Measurements from ENCODE around the gene CLIC3.

The CLIC3 gene

DNA sequence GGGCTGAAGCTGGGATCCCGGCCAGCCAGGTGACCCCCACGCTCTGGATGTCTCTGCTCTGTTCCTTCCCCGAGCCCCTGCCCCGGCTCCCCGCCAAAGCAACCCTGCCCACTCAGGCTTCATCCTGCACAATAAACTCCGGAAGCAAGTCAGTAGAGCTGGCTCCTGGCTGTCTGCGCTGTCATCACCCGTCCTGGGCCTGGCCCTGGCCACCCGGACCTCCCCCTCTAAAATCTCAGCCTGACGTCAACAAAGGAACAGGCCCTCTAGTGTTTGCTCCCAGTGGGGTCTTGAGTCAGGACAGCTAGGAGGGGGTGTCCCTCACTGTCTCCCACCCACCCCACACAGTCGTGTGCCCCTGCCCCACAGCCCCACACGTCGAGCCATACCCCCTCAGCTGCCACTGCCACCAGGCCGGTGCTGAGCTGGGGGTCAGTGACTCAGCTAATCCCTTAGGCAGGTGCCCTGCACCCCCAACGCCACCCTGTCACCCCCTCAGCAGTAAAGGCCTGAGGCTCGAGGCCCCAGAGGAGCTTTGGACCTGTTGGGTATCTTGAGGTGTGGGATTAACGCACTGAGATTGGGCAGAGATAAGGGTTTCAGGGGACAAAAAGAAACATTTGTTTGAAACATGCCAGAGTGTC is 14.7 kb downstream of the CLIC3 start:
- CTCF ChIA-PET: no interaction called here
- H3K27ac Mint-ChIP-seq: no peak overlapping the region

GRCh38 chr9:136980669-136981478 is 15.5 kb downstream of the CLIC3 start:
- no peak for DNase-seq
- Mint-ChIP-seq H3K4me1 (peaks cover 6% of the 10 kb centered on the region), H3K27me3 (peaks cover 86% of the 10 kb centered on the region), H3K4me3 (no peak overlapping the region), H3K9me3 (no peaks in the 10 kb centered on the region), H3K36me3 (no peaks in the 10 kb centered on the region), H3K27ac (no peak overlapping the region)
- CTCF ChIA-PET: no interaction called here

More for the DNA sequence above, 14.7 kb downstream of the CLIC3 start:
- H3K4me1 Mint-ChIP-seq: no peaks in the 10 kb centered on the region
- H3K4me3 Mint-ChIP-seq: no peak overlapping the region
- no peak for DNase-seq
- no peaks in the 10 kb centered on the region for H3K36me3 Mint-ChIP-seq
- H3K9me3 Mint-ChIP-seq: no peaks in the 10 kb centered on the region
- peaks cover 86% of the 10 kb centered on the region for H3K27me3 Mint-ChIP-seq

DNA sequence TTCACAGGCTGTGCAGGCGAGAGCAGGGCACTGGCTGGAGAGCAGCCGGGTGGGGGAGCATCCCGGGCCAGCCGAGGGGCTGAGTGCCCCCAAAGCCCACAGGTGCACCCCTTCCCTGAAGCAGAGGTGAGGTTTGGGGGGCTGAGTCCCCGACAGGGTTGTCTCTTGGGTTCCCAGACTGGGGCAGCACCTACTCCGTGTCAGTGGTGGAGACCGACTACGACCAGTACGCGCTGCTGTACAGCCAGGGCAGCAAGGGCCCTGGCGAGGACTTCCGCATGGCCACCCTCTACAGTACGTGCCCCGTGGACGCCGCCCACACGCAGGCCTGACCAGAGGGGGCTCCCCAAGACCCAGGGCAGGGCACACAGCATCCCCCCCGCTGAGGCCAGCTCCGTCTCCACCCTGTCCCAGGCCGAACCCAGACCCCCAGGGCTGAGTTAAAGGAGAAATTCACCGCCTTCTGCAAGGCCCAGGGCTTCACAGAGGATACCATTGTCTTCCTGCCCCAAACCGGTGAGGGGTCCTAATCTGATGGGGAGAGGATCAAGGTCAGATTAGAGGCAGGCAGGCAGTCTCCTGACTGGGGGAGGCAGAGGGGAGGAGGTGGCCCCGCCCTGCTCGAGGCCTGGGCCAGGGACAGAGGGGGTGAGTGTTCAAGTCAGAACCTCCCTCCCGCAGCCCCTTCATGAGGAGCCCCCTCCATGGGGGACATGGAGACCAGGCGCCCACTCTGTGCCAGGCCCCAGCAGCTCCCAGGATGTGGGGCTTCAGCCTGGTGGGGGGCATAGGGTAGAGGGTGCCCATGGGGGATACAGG is 16.4 kb downstream of the CLIC3 start:
- no peak for DNase-seq
- Mint-ChIP-seq H3K9me3 (no peaks in the 10 kb centered on the region), H3K4me3 (no peak overlapping the region), H3K36me3 (no peaks in the 10 kb centered on the region), H3K4me1 (peaks cover 15% of the 10 kb centered on the region), H3K27ac (no peak overlapping the region), H3K27me3 (peaks cover 86% of the 10 kb centered on the region)
- CTCF ChIA-PET: interaction anchor here (2.7 kb wide), 1 partner anchor 49 kb away, joined by 7 read pairs; no protein-coding TSS in a partner anchor

GRCh38 chr9:136978865-136979544 is 17.4 kb downstream of the CLIC3 start:
- CTCF ChIA-PET: interaction anchor here (2.7 kb wide), 1 partner anchor 50 kb away, joined by 7 read pairs; no protein-coding TSS in a partner anchor
- no peak for DNase-seq
- H3K4me1 Mint-ChIP-seq: peaks cover 25% of the 10 kb centered on the region
- H3K27ac Mint-ChIP-seq: no peak overlapping the region
- H3K4me3 Mint-ChIP-seq: no peak overlapping the region
- H3K9me3 Mint-ChIP-seq: no peaks in the 10 kb centered on the region
- peaks cover 78% of the 10 kb centered on the region for H3K27me3 Mint-ChIP-seq
- no peaks in the 10 kb centered on the region for H3K36me3 Mint-ChIP-seq

- Mint-ChIP-seq H3K4me3 (no peak overlapping the region), H3K27me3 (peaks cover 76% of the 10 kb centered on the region), H3K27ac (no peak overlapping the region), H3K9me3 (no peaks in the 10 kb centered on the region), H3K36me3 (no peaks in the 10 kb centered on the region), H3K4me1 (peaks cover 26% of the 10 kb centered on the region)
- peak; percentile 82 for DNase-seq
- CTCF ChIA-PET: interaction anchor here (1.0 to 2.7 kb wide), 2 partner anchors 51 to 136 kb away, joined by 3 to 7 read pairs; partner anchors contain the start of gene AJM1
Measured at GRCh38 chr9:136978073-136978864, 18.1 kb downstream of the CLIC3 start.

GRCh38 chr9:136977649-136978072 is 18.7 kb downstream of the CLIC3 start:
- Mint-ChIP-seq H3K4me3 (no peak overlapping the region), H3K27me3 (peaks cover 70% of the 10 kb centered on the region), H3K9me3 (no peaks in the 10 kb centered on the region), H3K27ac (no peak overlapping the region), H3K36me3 (no peaks in the 10 kb centered on the region), H3K4me1 (peaks cover 26% of the 10 kb centered on the region)
- CTCF ChIA-PET: interaction anchor here (1.0 to 2.7 kb wide), 2 partner anchors 52 to 135 kb away, joined by 3 to 7 read pairs; partner anchors contain the start of gene AJM1
- no peak for DNase-seq

- peak within 1 kb of the TSS; percentile 44 for H3K4me3 Mint-ChIP-seq
- H3K27ac Mint-ChIP-seq: peak within 1 kb of the TSS; percentile 11
- peaks cover 65% of the 10 kb centered on the region for H3K27me3 Mint-ChIP-seq
- H3K9me3 Mint-ChIP-seq: no peaks in the 10 kb centered on the region
- DNase-seq: no peak
- CTCF ChIA-PET: no interaction called here
- no peaks in the 10 kb centered on the region for H3K36me3 Mint-ChIP-seq
- H3K4me1 Mint-ChIP-seq: peaks cover 26% of the 10 kb centered on the region
Measured at GRCh38 chr9:136977223-136977622, 19.1 kb downstream of the CLIC3 start, which contains the start of gene PTGDS. TSS of gene PTGDS (plus strand) at chr9:136977504. CDS start at chr9:136977579, 75 bp downstream.

DNA sequence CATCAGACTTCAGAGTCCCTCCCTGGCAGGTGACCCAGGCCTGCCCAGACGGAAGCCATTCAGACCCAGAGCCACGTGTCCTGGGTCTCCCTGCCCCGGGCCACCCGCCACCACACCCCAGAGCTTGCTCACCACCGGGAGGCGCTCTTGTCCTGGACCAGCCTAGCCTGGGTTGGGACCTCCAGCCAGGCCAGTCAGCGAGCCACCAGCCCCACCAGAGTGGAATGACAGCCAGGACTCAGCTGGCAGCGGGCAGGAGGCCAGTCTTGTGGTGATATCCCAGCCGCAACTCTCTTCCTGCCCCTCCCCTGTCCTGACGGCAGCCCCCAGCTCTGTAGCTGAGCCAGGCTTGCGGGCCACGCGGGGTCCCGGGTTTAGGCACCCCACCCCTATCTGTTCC is 20.7 kb downstream of the CLIC3 start:
- H3K36me3 Mint-ChIP-seq: no peaks in the 10 kb centered on the region
- H3K4me1 Mint-ChIP-seq: peaks cover 26% of the 10 kb centered on the region
- no peaks in the 10 kb centered on the region for H3K9me3 Mint-ChIP-seq
- CTCF ChIA-PET: interaction anchor here (0.7 to 3.4 kb wide), 7 partner anchors 10 to 60 kb away, joined by 3 to 25 read pairs (median 3); partner anchors contain the start of gene PAXX
- H3K4me3 Mint-ChIP-seq: peak overlapping the region; percentile 58
- H3K27ac Mint-ChIP-seq: peak overlapping the region; percentile 73
- peaks cover 51% of the 10 kb centered on the region for H3K27me3 Mint-ChIP-seq
- peak; percentile 59 for DNase-seq

GRCh38 chr9:136974817-136975535 is 21.4 kb downstream of the CLIC3 start:
- Mint-ChIP-seq H3K27ac (peak overlapping the region; percentile 73), H3K4me3 (peak overlapping the region; percentile 58), H3K27me3 (peaks cover 46% of the 10 kb centered on the region), H3K9me3 (no peaks in the 10 kb centered on the region), H3K4me1 (peaks cover 26% of the 10 kb centered on the region), H3K36me3 (no peaks in the 10 kb centered on the region)
- CTCF ChIA-PET: interaction anchor here (0.7 to 3.4 kb wide), 6 partner anchors 16 to 61 kb away, joined by 3 to 25 read pairs (median 3); partner anchors contain the start of genes ABCA2 and PAXX
- peak; percentile 45 for DNase-seq

DNA sequence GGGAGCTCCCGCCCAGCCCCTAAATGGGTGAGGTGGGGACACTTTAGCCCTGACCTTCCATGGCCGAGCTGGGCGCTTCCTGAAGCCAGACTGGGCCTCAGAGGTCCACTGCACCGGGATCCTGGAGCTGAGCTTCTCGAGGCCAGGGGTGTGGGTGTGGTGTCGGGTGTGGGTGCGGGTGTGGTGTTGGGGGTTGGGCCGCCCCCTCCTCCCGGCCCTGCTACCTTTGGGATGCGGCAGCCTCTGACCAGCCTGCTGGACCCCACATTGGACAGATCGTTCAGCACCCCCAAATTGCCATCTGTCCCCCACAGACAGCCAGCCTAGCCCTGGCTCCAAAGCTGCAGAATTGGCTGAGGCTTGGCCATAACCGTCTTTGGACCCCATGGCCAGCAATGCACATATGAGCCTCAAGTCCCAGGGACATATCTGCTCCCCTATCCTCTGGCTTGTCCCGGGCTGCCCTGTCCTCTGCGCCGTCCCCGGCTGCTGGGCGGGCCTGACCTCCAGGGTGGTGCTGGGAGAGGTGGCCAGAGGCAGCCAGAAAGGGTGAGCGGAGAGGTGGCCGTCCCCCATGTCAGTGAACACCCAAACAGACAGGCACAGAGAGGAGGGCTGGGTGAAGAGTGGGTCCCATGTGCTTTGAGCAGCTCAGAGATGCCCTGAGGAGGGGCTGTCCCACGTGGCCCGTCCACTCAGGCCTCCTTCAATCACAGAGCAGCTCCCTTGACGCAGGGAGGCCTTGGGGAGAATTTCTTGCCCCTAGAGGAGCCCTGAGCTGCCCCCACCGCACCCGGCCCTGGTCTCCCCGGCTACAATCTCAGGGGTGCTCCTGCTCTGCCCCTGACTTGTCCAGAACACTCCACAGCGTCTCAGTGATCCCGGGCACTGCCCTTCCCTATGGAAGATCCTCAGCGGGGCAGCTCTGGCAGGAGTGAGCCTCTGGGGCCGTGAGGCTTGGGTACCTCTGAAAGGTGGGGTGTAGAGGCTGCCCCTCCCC is 22.4 kb downstream of the CLIC3 start:
- no peaks in the 10 kb centered on the region for H3K9me3 Mint-ChIP-seq
- no peak overlapping the region for H3K4me3 Mint-ChIP-seq
- H3K27me3 Mint-ChIP-seq: peaks cover 41% of the 10 kb centered on the region
- H3K4me1 Mint-ChIP-seq: peaks cover 26% of the 10 kb centered on the region
- no peak overlapping the region for H3K27ac Mint-ChIP-seq
- no peak for DNase-seq
- CTCF ChIA-PET: interaction anchor here (1.3 to 3.4 kb wide), 4 partner anchors 15 to 62 kb away, joined by 3 to 25 read pairs (median 4); partner anchors contain the start of gene ABCA2
- H3K36me3 Mint-ChIP-seq: no peaks in the 10 kb centered on the region

GRCh38 chr9:136972743-136973142 is 23.6 kb downstream of the CLIC3 start:
- peaks cover 39% of the 10 kb centered on the region for H3K27me3 Mint-ChIP-seq
- no peak overlapping the region for H3K4me3 Mint-ChIP-seq
- no peak overlapping the region for H3K27ac Mint-ChIP-seq
- CTCF ChIA-PET: no interaction called here
- no peaks in the 10 kb centered on the region for H3K36me3 Mint-ChIP-seq
- H3K4me1 Mint-ChIP-seq: peaks cover 26% of the 10 kb centered on the region
- H3K9me3 Mint-ChIP-seq: no peaks in the 10 kb centered on the region
- DNase-seq: no peak

All from activated naive CD4-positive, alpha-beta T cell treated with anti-CD3 and anti-CD28 coated beads, Interleukin-2, amount 10 ng/mL, durations not matched to agents 7 days and 5 days (primary cell).